ENCODE data around the gene BCHE.

DNA sequence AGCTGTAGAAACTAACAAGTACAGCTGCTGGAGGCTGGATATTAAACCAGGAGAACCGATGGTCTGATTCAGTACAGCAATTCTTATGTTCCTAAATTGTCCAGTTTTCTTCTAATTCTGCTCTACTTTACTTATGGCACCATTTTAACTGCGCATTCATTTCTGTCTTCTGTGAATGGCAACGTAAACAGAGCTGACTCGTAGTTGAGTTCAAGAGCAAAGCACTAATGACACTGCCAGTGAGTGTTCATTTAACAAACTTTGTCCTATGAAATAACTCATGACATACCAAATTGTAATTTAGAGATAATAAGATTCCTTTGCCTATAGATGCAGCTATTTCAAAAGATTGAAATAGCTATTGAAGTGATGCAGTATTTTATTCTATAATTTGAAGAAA, 48.7 kb downstream of the BCHE start:
- no peak for TF ChIP-seq POLR2AphosphoS5 (IDR thresholded peaks at IDR 0.05; ENCODE audit: borderline replicate concordance, low read depth, low read length)
- no peak for TF ChIP-seq EZH2 (IDR thresholded peaks at IDR 0.05)

Measured in SK-N-MC (cell line).